RPMI7951 (cell line): ENCODE data around the gene BRF1. TPM values are rescaled to one million over a fixed set of nuclear protein-coding genes. Genes with fewer than 3 reads are reported as not detected.

Source experiments
- DNase-seq: peaks from one replicate; pipeline ENCODE4 v3.0.0-alpha.2; 2012; ENCODE audit warnings: low read depth
- total RNA-seq: library from RNA; depleted of rRNA; stranded (reverse); fragments of >200 nt; shearing (Covaris generic); gene quantifications from 2 replicates; pipeline ENCODE4 v1.2.3, GENCODE V29; 2014

BRF1 gene
- total RNA-seq, 1 experiment from 2014 or later: 13.9 TPM

- DNase-seq: no peak
These were observed 89.6 kb downstream of the BRF1 start for GRCh38 chr14:105211086-105211757.

- DNase-seq: no peak
These were observed 90.4 kb downstream of the BRF1 start for GRCh38 chr14:105210266-105211025.

- DNase-seq: no peak
These were observed 91.2 kb downstream of the BRF1 start for GRCh38 chr14:105209646-105210045.

GRCh38 chr14:105209091-105209490 lies 91.7 kb downstream of the BRF1 start:
- DNase-seq: no peak

GRCh38 chr14:105208738-105209075 lies 92.1 kb downstream of the BRF1 start:
- DNase-seq: no peak

- no peak for DNase-seq
These were observed 92.6 kb downstream of the BRF1 start for GRCh38 chr14:105207996-105208737.

- no peak for DNase-seq
These were observed 93.3 kb downstream of the BRF1 start for GRCh38 chr14:105207460-105207901.

- DNase-seq: no peak
These were observed 93.9 kb downstream of the BRF1 start for GRCh38 chr14:105206873-105207272.

GRCh38 chr14:105205673-105206208 lies 95.1 kb downstream of the BRF1 start:
- peak; percentile 17 for DNase-seq

- DNase-seq: no peak
These were observed 95.7 kb downstream of the BRF1 start for GRCh38 chr14:105204931-105205672.

- DNase-seq: no peak
These were observed 96.4 kb downstream of the BRF1 start for GRCh38 chr14:105204206-105204930.

GRCh38 chr14:105203701-105204100 lies 97.1 kb downstream of the BRF1 start:
- no peak for DNase-seq

- peak; percentile 52 for DNase-seq
These were observed 97.7 kb downstream of the BRF1 start for GRCh38 chr14:105203057-105203531.

GRCh38 chr14:105201925-105202513 lies 98.8 kb downstream of the BRF1 start:
- DNase-seq: no peak

GRCh38 chr14:105201156-105201924 lies 99.5 kb downstream of the BRF1 start:
- DNase-seq: no peak

- no peak for DNase-seq
These were observed 100.2 kb downstream of the BRF1 start for GRCh38 chr14:105200641-105201040.

- no peak for DNase-seq
These were observed 100.7 kb downstream of the BRF1 start for GRCh38 chr14:105200074-105200473.

GRCh38 chr14:105199093-105199492 lies 101.7 kb downstream of the BRF1 start:
- peak; percentile 48 for DNase-seq

- DNase-seq: no peak
These were observed 102.2 kb downstream of the BRF1 start for GRCh38 chr14:105198588-105198987.

- DNase-seq: peak; percentile 68
These were observed 103.6 kb downstream of the BRF1 start for GRCh38 chr14:105197211-105197641.
